SU-DHL-6 (cell line): ENCODE measurements around the gene HBQ1.

Experiments used
- H2AFZ ChIP-seq: fragments of 200-600 bp; sonication (generic); 2 replicates; pipeline ENCODE4 v1.6.1; 2014; ENCODE audit warnings: low read depth, mild to moderate bottlenecking, moderate library complexity, mixed read lengths, antibody characterized with exemption, low read length; ENCODE audit not compliant: severe bottlenecking
- H3F3A ChIP-seq: fragments of 200-600 bp; shearing (Covaris generic); 2 replicates; pipeline ENCODE4 v1.6.0; 2016; ENCODE audit warnings: antibody characterized with exemption, mild to moderate bottlenecking; ENCODE audit not compliant: insufficient read depth
- H3K27ac ChIP-seq: fragments of 200-600 bp; sonication (generic); 2 replicates; pipeline ENCODE4 v1.5.1; 2016; ENCODE audit warnings: low read depth, mild to moderate bottlenecking, low read length, moderate library complexity, mixed read lengths
- H3K27me3 ChIP-seq: fragments of 200-600 bp; sonication (generic), shearing (Covaris generic); 2 replicates; pipeline ENCODE4 v1.6.0; 2014; ENCODE audit warnings: mild to moderate bottlenecking, low read length
- H3K36me3 ChIP-seq: fragments of 200-600 bp; sonication (generic); 2 replicates; pipeline ENCODE4 v1.6.1; 2014; ENCODE audit warnings: mild to moderate bottlenecking, low read length, mixed read lengths
- H3K4me2 ChIP-seq: fragments of 300-600, 200-600 bp; shearing (Covaris generic), sonication (generic); 2 replicates; pipeline ENCODE4 v1.6.0; 2014; ENCODE audit warnings: low read length, low read depth, mild to moderate bottlenecking; ENCODE audit not compliant: poor library complexity, severe bottlenecking
- H3K4me3 ChIP-seq: fragments of 200-600 bp; sonication (generic); 2 replicates; pipeline ENCODE4 v1.5.1; 2014; ENCODE audit warnings: antibody characterized with exemption, low read length, mild to moderate bottlenecking, mixed read lengths; ENCODE audit not compliant: insufficient read depth, poor library complexity, severe bottlenecking
- H3K79me2 ChIP-seq: fragments of 200-600 bp; sonication (generic); 2 replicates; pipeline ENCODE4 v1.6.1; 2014; ENCODE audit warnings: mild to moderate bottlenecking, low read length, moderate library complexity; ENCODE audit not compliant: insufficient read depth
- H3K9ac ChIP-seq: fragments of 200-600 bp; sonication (generic); 2 replicates; pipeline ENCODE4 v1.7.0; 2014; ENCODE audit warnings: mild to moderate bottlenecking, low read length
- H3K9me2 ChIP-seq: fragments of 200-600 bp; sonication (generic); replicated peaks from 2 replicates; pipeline ENCODE4 v1.6.1; 2014; ENCODE audit warnings: low read length; ENCODE audit not compliant: insufficient read depth
- H3K9me3 ChIP-seq: fragments of 200-600 bp; sonication (generic); 2 replicates; pipeline ENCODE4 v1.6.1; 2014; ENCODE audit warnings: low read length, mixed read lengths; ENCODE audit not compliant: insufficient read depth
- H4K20me1 ChIP-seq: fragments of 200-600 bp; sonication (generic); 2 replicates; pipeline ENCODE4 v1.6.1; 2014; ENCODE audit warnings: low read depth, mild to moderate bottlenecking, antibody characterized with exemption, low read length, moderate library complexity, mixed read lengths
- CTCF ChIP-seq: fragments of 200-600 bp; sonication (generic); IDR thresholded peaks from one replicate; pipeline ENCODE4 v1.5.1; 2017; ENCODE audit warnings: antibody characterized with exemption, mild to moderate bottlenecking, low read length, moderate library complexity; ENCODE audit not compliant: insufficient read depth, poor library complexity, severe bottlenecking
- EZH2phosphoT487 ChIP-seq: fragments of 200-600 bp; sonication (generic), shearing (Covaris generic); conservative IDR thresholded peaks from 2 replicates; pipeline ENCODE4 v1.6.1; 2018; ENCODE audit warnings: mild to moderate bottlenecking, antibody characterized with exemption, low read length, moderate library complexity, mixed read lengths

The HBQ1 gene

GRCh38 chr16:144797-145252 lies 35.4 kb upstream of the HBQ1 start:
- no peak overlapping the region for H3K4me2 ChIP-seq
- no peaks in the 10 kb centered on the region for H3K36me3 ChIP-seq
- H3K9me2 ChIP-seq, result no peaks in the 10 kb centered on the region
- H3K9me3 ChIP-seq, result no peaks in the 10 kb centered on the region
- H4K20me1 ChIP-seq, result no peaks in the 10 kb centered on the region
- no peaks in the 10 kb centered on the region for H3K27me3 ChIP-seq
- TF ChIP-seq EZH2phosphoT487 (no peak), CTCF (no peak)
- H3F3A ChIP-seq, result peaks cover 5% of the 10 kb centered on the region
- H3K4me3 ChIP-seq, result no peak overlapping the region
- H2AFZ ChIP-seq, result no peak overlapping the region
- H3K9ac ChIP-seq, result no peak overlapping the region
- H3K79me2 ChIP-seq, result no peaks in the 10 kb centered on the region
- H3K27ac ChIP-seq, result no peak overlapping the region

GRCh38 chr16:146646-147045 lies 33.6 kb upstream of the HBQ1 start:
- H3K27ac ChIP-seq, result no peak overlapping the region
- H3K36me3 ChIP-seq, result no peaks in the 10 kb centered on the region
- H3K9ac ChIP-seq, result no peak overlapping the region
- TF ChIP-seq EZH2phosphoT487, result no peak
- no peak for TF ChIP-seq CTCF
- no peaks in the 10 kb centered on the region for H4K20me1 ChIP-seq
- H3F3A ChIP-seq, result 0 out of 2 replicates have a peak, but pooled peaks cover 5% of the 10 kb centered on the region
- no peaks in the 10 kb centered on the region for H3K79me2 ChIP-seq
- H2AFZ ChIP-seq, result no peak overlapping the region
- no peaks in the 10 kb centered on the region for H3K27me3 ChIP-seq
- H3K4me3 ChIP-seq, result no peak overlapping the region
- H3K9me3 ChIP-seq, result no peaks in the 10 kb centered on the region
- no peak overlapping the region for H3K4me2 ChIP-seq
- no peaks in the 10 kb centered on the region for H3K9me2 ChIP-seq

GRCh38 chr16:149024-149660 lies 31.1 kb upstream of the HBQ1 start:
- Histone ChIP-seq H3K4me3 (no peak overlapping the region), H3K27me3 (no peaks in the 10 kb centered on the region), H3K9me2 (no peaks in the 10 kb centered on the region), H3F3A (0 out of 2 replicates have a peak, but pooled peaks cover 5% of the 10 kb centered on the region), H2AFZ (no peak overlapping the region), H3K79me2 (no peaks in the 10 kb centered on the region), H3K36me3 (no peaks in the 10 kb centered on the region), H3K9ac (no peak overlapping the region), H3K9me3 (no peaks in the 10 kb centered on the region), H3K27ac (no peak overlapping the region), H4K20me1 (no peaks in the 10 kb centered on the region), H3K4me2 (no peak overlapping the region)
- no peak for TF ChIP-seq EZH2phosphoT487
- TF ChIP-seq CTCF, result no peak
